Measurements from ENCODE around the gene NR3C2.

The NR3C2 gene

DNA sequence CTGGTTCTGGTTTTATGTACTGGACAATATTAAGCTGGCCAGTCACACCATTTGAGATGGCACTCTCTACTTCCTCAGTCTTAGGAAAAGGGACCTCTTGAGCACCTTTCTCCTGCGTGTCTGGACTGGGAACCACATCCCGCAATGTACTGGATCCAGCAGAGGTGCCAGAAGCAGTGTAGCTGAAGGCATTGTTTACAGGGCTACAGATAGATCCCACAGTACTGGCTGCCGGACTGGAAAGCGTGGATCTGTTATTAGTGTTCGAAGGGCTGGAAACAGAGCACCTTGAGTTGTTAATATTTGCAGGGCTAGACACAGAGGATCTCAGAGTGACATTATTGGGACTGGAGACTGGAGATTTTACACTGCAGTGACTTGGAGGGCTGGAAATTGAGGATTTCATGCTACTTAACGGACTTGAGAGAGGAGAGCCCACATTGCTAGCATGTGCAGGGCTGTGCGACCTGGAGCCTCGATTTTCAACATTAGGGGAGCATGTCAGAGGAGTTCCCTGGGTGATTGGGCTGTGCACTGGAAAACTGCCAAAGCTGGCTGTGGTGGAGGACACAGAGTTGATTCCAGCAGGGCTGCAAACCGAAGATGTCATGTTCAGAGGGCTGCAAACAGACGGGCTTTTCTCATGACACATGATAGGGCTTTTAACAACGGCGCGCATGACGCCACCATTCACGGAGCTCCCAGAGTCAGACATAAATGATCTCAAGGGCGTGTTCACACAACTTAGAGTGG lies 6.4 kb downstream of the NR3C2 start:
- DNase-seq, result no peak

DNA sequence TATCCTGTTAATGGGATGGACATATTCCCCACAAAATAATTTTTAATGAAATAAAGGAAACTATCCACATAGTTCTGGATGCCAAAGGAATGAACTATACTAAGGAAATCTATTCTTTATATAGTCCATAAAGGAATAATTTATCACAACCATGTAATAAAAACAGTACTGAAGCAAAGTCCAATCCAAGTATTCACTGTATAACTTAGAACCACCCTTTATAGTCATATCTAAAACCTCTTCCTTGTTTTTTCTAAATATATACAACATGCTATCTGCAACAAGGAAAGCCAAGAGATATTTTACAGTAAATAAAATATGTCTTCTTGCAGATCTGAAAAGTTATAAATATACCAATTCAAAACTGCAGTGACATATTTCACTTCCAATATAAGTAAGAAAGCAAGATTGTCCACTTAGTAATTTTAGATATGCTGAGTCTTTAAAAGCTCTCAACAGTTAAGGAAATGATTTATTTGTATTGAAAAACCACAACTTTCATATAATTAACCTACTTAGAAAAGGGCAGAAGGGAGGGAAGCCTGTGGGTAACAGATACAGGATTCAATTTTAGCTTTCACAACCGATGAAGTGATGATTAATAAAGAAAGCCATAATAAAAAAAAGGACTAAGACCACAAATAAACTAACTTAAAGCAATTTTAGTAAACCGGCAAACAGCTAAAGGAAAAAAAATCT lies 8.0 kb downstream of the NR3C2 start:
- DNase-seq, result no peak

DNA sequence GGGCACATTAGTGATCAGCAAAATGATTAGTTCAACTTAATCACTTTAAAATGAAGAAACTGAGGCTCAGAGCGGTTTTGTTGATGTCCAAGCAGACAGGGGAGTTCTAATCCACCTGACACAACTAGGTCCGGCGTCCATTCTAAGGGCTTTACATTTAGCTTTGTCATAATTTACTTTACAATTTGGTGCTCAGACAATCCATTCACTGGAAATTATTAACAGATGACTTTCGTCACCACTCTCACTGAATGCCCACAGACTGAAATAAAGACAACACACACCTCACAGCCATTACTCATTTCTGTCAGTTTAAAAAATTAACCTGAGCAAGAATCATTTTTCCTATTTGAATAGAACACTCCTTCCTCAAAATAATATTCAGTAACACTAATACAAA lies 10.8 kb downstream of the NR3C2 start:
- DNase-seq, result no peak

DNA sequence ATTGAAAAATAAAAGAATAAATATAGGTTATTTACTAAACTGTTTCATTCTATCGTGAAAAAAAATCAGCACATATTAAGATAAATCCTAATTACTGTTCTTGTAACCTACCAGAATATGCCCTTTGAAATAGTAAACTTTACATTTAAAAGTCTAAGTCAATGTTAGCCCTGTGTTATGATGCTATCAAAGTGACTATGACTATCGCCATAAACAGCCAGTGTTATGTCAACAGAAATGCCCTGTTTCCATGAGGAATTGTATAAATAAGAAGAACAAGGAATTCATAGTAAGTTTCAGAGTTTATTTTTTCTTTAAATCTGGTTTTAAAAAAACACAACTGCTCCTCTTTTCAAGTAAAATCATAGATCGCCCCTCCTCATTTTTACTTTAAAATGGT lies 11.4 kb downstream of the NR3C2 start:
- no peak for DNase-seq

DNA sequence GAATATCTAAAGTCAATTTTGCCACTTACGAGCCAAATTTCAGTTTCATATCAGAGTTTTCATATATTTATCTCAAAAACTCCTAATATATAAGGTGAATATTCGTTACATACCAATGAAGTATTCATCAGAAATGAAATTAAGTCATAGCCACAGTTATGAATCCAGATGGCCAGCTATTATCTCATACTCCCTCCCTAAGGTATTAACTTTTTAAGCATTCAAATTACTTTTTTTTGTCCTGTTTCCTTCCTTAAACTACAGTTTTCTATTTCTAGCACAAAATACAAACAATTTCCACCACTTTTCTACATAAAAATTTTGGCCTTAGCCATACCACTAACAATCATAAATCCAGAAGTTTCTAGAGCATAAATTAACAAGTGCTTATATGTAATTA lies 13.0 kb downstream of the NR3C2 start:
- no peak for DNase-seq

DNA sequence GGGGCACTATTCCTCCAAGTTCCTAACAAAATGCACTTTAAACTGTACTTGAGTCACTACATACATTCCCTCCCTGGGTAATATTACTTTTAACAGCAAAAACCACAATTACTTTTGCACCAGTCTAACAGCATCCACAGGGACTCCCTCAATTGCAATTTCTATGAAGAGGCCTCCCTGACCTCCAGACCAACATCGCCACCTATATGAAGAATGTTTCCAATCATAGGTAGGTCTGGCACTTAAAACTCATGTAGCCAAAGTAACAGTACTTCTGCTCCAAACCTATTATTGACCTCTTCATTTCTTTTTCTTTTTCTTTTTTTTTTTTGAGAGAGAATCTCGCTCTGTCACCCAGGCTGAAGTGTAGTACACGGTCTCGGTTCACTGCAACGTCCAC lies 15.6 kb downstream of the NR3C2 start:
- DNase-seq, result no peak

DNA sequence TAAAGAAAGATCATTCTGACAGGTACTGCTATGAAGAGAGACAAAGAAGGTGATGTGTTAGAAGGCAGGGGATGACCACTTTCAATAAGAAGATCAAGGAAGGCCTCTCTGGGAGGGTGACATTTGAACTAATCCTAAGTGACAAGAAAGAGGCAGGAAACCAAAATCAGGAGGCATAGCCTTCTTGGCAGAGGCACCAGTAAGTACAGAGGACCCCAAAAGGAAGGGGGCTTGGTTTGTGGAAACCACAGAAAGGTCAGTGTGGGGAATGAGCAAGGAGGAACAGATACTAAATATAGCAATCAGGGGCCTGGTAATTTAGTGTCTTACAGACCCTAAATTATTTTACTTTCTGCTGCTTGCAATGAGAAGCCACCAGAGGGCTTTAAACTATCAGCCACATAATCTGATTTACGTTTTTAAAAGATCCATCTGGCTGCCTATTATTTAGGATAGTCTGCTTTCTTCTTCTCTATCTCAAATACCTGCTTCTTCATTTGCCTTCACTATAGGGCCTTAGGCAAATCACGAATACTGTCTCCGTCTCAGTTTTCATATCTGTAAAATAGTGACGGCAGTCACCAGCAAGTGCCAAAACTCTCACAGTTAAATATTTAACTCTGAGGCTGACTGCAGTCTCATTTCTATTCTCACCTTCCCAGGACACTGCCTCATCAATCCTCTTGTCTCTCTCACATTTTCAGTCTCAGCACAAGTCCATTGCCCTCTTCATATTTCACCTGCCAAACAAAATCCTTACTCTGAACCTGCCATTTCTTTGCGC lies 16.7 kb downstream of the NR3C2 start:
- DNase-seq, result no peak

DNA sequence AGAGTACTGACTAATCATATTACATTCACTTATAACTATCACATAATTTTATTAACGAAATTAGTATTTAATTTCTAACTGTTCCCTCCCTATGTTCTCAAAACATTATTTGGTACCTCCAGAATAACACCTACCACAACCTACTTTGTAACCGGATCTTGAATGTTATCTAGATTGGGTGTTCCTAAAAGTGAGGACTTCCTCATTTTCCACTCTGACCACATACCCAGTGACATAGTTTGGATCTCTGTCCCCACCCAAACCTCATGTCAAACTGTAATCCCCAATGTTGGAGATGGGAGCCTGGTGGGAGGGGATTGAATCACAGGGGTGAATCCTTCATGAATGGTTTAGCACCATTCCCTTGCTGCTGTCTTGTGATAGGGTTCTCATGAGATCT lies 21.8 kb downstream of the NR3C2 start:
- no peak for DNase-seq

DNA sequence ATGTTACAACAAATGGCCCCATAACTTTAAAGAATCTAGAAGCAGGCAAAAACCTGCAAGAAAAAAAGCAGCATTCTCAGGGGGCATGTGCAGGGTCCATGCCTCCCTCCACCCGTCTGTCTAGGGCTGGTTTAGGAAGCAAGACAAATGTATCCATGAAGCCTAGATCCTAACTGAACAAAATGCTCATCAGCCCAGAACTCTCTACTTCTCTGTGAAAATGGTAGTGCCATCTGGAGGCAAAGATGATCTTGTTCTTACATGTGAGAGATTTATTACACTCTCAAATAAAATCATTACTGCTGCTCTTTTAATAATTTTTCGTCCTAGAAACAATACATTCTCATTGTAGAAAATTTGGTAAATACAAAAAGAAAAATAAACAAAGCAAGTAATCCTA lies 26.7 kb downstream of the NR3C2 start:
- peak in 1 of 14 donors; percentile 26 for DNase-seq

DNA sequence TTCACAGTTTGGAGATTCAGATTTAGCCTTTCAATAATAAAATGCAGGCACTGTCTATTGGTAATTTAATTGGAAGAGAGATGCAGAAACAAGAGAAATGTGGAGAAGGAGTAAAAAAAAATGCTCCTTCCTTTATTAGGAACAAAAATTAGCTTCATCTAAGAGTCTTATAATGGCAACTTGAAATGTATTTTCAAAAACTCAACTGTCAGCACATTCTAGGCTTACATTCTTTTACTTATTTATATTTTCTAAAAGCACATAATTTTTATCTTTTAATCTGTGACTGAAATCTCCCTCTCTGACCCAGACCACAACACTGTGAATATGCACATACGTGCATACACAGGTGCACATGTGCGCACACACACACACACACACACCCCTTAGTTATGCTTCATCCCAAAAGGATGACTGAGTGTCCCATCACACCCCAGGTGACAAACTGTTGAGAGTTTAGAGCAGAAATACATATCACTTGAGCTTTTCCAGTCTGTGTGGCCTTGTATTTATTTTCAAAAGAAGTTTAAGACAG lies 29.7 kb downstream of the NR3C2 start:
- DNase-seq, result no peak

DNA sequence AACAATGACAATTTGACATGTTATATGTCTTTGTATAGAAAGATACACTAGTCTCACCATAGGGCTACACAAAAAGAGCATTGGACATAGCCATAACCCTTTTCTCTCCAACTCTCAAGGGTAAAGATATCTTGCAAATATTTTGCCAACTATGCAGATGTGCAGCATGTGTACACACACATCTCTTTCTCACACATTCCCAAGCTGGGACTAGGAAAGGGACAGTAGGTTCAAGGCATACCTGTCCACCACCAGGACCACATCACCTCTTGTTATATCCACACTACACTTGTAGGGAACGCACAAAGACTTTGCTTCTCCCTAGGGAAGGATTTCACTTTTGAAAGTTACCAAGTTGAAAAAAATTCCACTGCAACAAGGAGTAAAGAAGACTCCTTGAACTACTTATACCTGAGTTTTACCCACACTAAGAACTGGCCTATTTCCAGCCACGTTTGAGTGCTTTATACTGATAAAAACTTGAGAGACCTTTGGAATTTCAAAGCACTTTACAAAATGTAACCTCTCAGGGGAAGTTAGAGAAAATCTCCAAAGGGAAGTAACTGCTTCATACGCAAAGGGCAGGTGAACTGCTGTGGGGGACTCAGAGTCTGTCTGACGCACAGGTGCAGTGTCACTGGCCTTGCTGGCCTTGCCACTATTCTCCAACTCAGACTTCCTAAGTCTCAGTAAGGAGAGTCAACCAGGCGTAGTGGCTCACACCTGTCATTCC lies 36.9 kb downstream of the NR3C2 start:
- DNase-seq, result no peak

DNA sequence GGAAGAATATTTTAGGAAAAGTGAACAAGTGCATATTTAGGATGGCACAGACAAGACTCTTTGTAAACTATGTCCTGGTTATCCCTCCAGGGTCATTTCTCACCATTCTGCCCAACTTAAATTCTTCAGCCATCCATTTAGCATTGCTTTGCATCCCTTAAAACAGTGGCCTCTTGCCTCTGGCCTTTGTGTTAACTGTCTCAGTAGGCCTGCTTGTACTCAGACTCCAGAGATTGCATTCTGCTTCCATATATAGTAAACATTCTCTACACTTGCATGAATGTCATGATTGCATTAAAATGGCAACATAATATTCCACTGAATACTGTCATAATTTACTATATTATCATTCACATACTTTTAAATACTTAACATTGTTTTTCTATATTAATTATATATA lies 43.2 kb downstream of the NR3C2 start:
- DNase-seq, result no peak

DNA sequence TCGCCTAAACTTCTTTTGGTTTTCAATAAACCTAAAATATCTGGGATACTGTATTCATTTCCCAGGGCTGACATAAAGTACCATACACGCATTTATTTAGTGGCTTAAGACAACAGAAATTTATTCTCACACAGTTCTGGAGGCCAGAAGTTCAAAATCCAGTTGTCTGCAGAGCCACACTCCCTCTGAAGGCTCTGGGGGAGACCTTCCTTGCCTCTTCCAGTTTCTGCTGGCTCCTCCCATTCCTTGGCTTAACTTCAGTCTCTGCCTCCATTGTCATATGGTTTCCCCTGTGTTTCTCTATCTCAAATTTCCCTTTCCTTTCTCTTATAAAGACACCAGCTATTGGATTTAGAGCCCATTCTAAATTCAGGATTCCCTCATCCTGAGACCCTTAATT lies 44.4 kb downstream of the NR3C2 start:
- DNase-seq, result no peak

DNA sequence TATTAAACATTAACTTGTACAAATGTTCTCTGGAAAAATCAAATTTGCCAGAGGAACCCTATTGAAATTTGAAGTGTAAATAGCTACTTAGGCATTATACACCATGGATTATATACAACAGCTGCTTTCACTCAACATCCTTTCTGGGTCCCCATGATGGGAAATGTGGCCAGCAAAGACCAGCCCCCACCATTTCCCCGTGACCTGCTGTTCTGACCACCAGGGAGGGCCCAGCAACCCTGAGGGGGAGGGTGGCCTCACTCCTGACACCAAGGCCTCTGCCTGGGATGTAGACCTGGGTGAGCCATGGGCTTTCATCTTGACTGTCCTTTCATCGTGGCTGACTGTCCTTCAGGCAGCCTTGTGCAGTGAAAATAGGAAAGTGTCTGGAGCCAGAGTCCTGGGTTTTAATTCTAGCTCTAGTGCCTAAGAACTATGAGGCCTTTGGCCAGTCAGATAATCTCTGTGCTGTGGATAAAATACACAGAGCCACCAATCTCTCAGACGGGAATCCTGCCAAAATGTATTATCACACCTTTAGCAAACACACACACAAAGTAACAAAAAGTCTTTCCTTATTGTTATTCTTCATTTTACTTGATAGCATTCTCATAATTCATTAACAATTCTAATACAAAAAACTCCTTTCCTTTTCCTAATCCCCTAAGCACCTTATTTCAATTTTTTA lies 45.1 kb downstream of the NR3C2 start:
- DNase-seq, result no peak

DNA sequence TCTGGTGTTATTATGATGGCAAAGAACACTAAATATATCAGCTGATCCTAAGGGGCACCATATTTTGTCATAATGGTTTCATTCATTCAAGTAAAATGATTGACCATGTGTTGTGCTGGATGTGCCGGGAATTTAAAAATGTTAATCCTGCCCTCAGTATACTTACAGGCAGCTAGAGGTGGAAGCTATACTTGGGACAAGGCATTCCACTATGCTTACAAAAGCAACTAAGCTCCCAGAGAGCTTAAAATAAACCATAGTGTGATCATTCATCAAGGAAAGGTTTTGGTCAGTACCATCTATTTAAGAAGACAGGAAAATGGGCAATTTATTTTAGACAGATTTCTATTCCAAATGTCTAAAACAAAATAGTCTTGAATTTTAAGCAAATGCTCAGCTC lies 46.4 kb downstream of the NR3C2 start:
- DNase-seq, result no peak

DNA sequence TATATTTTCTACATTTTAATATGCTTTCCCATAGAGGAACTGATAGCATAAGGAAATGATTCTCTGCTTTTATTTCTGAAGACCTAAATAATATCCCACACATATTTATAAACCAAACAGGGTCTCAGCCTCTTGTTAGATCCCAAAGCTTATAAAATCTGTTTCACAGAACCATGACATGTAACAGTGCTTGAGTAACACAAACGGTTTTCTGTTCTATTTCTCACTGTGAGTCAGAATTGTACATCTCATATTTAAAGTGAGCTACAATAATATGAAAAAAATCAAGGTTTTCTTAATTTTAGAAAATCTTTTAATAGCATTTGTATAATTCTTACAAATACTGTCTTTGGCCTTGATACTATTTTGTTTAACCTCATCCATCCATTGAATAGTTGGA lies 51.2 kb downstream of the NR3C2 start:
- DNase-seq, result no peak

DNA sequence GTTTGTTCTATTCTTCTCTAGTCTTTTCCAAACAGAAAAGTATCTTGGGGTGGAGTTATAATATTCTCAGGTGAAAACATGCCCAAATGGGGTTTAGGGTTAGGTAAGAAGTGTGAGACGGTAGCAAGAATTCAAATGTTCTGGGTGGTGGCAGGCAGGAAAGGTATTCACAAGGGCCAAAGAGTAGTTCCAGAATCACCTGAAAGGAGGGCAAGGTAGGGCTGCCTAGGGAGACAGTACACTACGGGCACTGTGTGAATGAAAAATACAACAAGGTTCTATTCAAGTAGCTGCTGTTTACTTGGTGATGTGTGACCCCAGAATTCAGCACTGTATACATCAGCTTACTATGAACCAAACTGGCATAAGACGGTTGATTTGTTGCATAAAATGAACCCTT lies 51.9 kb downstream of the NR3C2 start:
- no peak for DNase-seq

DNA sequence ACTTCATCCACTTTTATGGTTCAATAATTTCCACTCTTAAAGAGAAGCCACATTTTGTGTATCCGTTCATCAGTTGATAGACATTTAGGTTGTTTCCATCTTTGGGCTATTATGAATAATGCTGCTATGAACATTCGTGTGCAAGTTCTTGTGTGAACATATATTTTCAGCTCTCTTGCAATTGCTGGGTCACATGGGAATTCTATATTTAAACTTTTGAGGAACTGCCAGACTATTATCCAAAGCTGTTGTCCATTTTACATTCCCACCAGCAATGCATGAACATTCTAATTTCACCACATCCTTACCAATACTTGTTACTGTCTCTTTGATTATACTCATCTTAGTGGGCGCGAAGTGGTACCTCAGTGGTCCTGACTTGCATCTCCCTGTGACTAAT lies 61.9 kb downstream of the NR3C2 start:
- DNase-seq, result no peak

DNA sequence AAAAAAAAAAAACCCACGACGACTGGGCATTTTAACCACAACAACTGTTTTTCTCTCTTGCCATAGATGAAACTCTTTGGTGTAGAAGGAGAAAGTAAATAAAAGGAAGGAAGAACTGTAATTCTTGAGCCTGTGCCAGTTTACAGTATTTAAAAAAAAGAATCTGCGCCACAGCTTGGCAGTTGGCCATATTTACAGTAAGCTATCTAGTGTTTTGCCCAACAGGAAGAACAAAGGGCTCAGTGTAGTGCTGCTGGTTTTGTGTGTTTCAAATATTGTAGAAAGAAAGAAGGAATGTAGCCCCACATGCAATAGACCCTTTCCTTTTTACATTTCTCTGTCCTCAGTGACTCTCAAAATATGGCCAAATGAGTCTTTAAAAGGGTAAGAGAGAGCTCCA lies 66.1 kb downstream of the NR3C2 start:
- no peak for DNase-seq

DNA sequence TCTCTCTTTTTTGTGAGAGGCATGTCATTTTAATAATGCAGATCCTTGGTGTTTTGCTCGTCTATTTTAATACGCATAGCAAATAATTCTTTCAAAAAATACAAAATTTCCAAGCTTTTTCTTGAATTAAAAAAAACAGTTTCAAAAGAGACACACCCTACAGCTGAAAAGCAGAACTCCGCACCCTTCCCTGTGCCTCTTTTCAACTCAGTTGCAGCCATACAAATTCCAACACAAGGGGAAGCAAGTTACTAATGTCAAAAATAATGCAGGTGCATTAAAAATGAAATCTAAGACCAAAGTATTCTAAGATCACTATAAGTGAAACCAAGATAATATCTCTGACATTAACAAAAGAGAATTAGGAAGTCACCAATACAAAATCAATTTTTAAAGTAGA lies 66.6 kb downstream of the NR3C2 start:
- DNase-seq, result no peak

DNA sequence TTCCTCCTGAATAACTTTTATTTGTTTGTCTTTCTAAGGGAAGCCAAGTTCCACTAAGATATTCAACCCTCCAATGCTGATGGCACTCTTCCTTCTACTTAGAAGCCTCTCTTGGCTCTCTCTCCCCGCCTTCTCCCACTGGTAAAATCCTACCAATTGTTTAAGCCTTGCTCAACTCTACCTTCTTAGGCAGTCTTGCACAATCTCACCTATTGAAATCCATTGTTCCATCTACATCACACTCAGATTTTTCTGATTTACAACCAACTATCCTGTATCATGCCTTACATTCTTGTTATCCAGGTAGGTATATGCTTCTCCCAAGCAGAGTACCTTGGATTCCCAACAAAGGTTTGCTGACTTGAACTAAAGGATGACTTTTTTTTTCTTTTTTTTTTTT lies 69.1 kb downstream of the NR3C2 start:
- DNase-seq, result no peak

DNA sequence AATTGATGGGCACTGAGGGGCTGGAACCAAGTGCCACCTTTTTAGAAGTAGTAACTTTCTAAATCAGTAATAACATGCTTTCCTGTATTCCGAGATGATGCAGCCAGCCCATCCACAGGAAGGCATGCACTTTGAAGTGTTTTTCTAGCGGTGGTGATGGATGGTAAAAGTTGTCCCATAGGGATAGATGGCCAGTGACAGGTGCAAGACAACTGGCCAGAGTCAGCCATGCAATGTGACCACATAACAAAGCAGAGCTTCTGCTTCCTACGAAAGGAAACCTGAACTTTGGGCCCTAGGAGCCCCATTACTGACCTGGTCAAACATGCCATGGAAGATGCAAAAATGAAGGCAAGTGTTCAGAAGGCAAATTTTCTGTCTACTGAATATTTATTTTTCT lies 72.3 kb downstream of the NR3C2 start:
- no peak for DNase-seq
